ENCODE measurements around the gene GNAL. TPM values are rescaled to one million over a fixed set of nuclear protein-coding genes. Genes with fewer than 3 reads are reported as not detected.
A peak's percentile ranks its signal among the peaks of the same experiment; 100 is the strongest.
"Not testable (repeated sequence)": the region's sequence is repeated elsewhere in the genome, so short reads cannot be mapped to it uniquely, and the experiment has no call there.

The GNAL gene
- total RNA-seq, 1 experiment from 2014 or later = 2.7 TPM

- no peaks in the 10 kb centered on the region for H3K27me3 ChIP-seq
- no peaks in the 10 kb centered on the region for H3K9me3 ChIP-seq
- DNase-seq = no peak
- H3K36me3 ChIP-seq = no peaks in the 10 kb centered on the region
- H3K4me3 ChIP-seq = no peak overlapping the region
Measured at GRCh38 chr18:11884396-11885030, 195.4 kb downstream of the GNAL start.

DNA sequence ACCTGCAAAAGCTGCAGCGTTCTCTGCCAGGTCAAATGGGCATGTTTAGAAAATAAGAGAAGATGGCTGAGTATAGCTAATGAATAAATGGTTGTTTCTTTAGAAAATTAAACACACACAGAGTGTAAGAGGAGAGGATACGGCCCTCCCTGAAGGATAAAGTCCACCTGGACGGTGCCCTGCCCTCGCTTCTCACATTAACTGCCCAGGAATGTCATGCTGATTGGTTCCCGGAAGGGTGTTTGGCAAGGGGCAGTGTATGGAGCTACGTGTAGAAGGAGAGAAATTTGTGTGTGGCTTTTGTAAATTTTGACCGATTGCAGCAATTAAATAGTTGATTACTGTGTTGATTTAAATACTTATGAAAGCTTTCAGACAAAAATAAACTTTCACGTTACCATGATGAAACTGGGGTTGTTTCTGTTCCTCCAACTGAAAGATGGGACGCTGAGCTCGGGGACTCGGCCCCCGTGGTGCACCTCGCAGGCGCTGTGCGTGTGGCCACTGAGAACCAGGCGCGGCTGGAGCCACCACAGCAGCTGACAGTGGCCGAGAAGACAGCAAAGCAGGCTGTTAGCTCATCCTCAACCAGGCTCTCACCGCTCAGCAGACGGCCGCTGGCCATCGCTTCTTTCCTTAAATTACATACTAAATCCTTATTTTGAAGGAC, 196.3 kb downstream of the GNAL start:
- no peak overlapping the region for H3K4me3 ChIP-seq
- no peaks in the 10 kb centered on the region for H3K9me3 ChIP-seq
- DNase-seq = no peak
- peaks cover 3% of the 10 kb centered on the region; the same call in 1 of the 2 replicates for H3K36me3 ChIP-seq
- no peaks in the 10 kb centered on the region for H3K27me3 ChIP-seq

- Histone ChIP-seq H3K36me3 (peaks cover 5% of the 10 kb centered on the region; the same call in 1 of the 2 replicates), H3K27me3 (no peaks in the 10 kb centered on the region), H3K9me3 (no peaks in the 10 kb centered on the region), H3K4me3 (no peak overlapping the region)
- no peak for DNase-seq
Measured at GRCh38 chr18:11886577-11887110, 197.6 kb downstream of the GNAL start.

DNA sequence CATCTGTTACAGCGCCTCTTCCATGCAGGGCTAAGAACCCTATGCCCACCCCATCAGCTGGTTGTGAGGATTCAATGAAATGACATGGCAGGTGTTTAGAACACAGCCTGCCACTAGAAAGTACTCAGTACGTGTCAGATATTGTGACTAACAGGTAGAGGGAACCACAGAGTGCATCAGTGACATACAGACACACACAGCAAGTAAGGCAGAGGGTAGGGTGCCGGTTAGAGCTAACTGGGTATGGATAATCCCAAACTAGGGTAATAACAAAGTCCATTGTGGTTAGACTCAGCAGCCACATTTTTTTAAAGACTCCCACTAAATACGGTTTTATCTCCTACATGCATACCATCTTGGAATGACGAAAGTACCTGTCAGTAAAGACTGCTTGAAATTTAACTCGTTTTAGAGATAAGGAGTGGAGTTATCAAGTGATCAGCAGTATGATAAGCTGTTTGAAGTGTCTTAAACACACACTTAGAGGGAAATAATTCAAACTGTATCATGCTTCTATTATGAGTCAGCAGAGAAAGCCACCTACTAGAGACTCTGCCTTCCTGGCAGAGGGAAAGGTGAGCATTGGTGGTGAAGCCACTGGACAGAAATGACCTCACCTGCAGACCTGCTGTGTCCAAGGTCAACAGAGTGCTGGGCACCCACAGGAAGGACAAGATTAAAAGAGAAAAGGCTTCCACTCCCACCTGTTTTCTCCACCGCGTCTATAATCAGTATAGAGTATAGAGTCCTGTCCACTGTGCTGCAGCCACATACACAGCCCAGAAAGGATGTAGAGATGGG, 198.5 kb downstream of the GNAL start:
- no peaks in the 10 kb centered on the region for H3K9me3 ChIP-seq
- peaks cover 5% of the 10 kb centered on the region; the same call in 1 of the 2 replicates for H3K36me3 ChIP-seq
- H3K27me3 ChIP-seq = no peaks in the 10 kb centered on the region
- no peak overlapping the region for H3K4me3 ChIP-seq
- no peak for DNase-seq

DNA sequence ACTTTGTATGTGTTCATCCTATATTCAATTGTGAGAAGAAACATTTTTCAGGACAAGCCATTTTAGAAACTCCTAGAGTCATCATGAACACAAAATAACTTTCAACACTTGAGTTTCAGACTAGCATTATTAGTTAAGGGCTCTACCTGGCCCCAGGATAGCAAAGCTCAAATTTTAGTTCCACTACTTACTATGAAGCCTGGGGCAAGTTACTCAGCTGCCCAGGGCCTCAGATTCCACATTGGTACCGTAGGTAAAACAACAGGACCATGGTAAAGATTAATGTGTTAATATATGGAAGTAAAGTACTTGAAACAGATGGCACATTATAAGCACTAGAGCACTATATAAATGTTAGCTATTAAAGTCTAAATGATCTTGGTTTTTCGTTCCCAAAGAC, 199.7 kb downstream of the GNAL start:
- DNase-seq = no peak
- H3K9me3 ChIP-seq = no peaks in the 10 kb centered on the region
- H3K36me3 ChIP-seq = peaks cover 5% of the 10 kb centered on the region; the same call in 1 of the 2 replicates
- H3K4me3 ChIP-seq = no peak overlapping the region
- H3K27me3 ChIP-seq = no peaks in the 10 kb centered on the region

DNA sequence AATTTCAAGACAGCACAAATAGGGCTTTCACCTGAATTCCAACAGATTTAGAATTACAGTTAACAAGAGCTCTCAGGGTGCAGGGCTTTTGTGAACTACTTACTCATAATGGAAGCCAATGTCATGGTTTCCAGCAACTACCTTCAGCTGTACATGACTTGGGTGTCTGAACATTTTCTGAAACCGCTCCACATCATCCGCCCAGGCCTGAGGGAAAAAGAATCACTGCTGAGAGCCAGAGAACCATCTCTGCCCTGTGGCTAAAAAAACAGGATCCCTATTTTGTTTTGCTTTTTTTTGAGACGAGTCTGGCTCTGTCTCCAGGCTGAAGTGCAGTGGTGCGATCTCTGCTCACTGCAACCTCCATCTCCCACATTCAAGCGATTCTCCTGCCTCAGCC, 200.2 kb downstream of the GNAL start:
- Histone ChIP-seq H3K36me3 (peaks cover 5% of the 10 kb centered on the region; the same call in 1 of the 2 replicates), H3K4me3 (no peak overlapping the region), H3K27me3 (no peaks in the 10 kb centered on the region), H3K9me3 (no peaks in the 10 kb centered on the region)
- DNase-seq = no peak

DNA sequence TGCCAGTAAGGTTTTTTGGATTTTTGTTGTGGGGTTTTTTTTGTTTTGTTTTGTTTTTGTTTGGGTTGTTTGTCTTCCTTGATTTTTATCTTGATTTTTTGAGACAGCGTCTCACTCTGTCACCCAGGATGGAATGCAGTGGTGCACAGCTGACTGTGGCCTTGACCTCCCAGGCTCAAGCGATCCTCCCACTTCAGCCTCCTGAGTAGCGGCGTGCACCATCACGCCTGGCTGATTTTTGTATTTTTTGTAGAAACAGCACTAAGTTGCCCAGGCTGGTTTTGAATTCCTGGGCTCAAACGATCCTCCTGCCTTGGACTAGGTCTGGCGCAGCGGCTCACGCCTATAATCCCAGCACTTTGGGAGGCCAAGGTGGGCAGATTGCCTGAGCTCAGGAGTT, 202.7 kb downstream of the GNAL start:
- no peak for DNase-seq
- Histone ChIP-seq H3K9me3 (no peaks in the 10 kb centered on the region), H3K27me3 (no peaks in the 10 kb centered on the region), H3K36me3 (peaks cover 10% of the 10 kb centered on the region), H3K4me3 (no peak overlapping the region)

DNA sequence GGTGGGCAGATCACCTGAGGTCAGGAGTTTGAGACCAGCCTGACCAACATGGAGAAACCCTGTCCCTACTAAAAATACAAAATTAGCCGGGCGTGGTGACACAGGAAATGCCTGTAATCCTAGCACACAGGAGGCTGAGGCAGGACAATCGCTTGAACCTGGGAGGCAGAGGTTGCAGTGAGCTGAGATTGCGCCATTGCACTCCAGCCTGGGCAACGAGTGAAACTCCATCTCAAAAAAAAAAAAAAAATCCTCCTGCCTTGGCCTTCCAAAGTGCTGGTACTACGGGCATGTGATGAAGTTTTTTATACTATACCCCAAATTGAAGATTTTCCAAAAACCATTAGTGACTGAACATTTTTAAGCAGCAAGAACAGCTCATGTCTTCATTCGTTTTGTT, 203.4 kb downstream of the GNAL start:
- H3K36me3 ChIP-seq = peaks cover 14% of the 10 kb centered on the region
- H3K27me3 ChIP-seq, H3K9me3 ChIP-seq, DNase-seq, H3K4me3 ChIP-seq: not testable (repeated sequence)

GRCh38 chr18:11897781-11898180, 208.7 kb downstream of the GNAL start:
- H3K27me3 ChIP-seq = no peaks in the 10 kb centered on the region
- no peak overlapping the region for H3K4me3 ChIP-seq
- no peak for DNase-seq
- no peaks in the 10 kb centered on the region for H3K9me3 ChIP-seq
- H3K36me3 ChIP-seq = peaks cover 9% of the 10 kb centered on the region

- no peaks in the 10 kb centered on the region for H3K27me3 ChIP-seq
- no peak overlapping the region for H3K4me3 ChIP-seq
- DNase-seq = no peak
Measured at GRCh38 chr18:11899063-11899462, 210.0 kb downstream of the GNAL start.

DNA sequence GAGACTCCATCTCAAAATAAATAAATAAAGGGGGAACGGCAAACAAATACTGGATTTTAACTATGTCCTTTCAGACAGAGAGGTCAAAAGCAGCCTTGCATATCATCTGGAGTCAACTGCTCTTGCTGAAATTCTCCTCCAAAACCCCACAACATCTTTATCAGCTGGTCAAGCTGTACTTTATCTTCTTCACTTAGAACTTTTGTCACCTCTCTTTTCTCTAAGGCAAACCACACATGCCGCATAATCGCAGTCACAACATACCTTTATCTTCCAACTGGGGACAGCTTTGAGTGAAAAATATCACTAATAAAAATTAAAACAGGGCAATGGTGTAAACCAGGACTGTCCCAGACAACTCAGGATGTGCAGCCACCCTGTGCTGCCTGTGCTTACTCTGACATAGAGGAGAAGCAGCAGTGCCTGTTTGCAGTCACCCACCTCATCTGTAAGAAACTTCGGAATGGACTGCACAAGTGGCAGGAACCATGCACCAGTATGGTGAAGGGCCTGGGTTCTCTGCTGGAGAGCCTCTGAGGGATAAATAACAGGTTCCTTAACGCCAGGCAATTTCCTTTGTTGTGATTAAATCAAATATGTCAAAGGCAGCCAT, 212.9 kb downstream of the GNAL start:
- Histone ChIP-seq H3K36me3 (peaks cover 6% of the 10 kb centered on the region), H3K27me3 (no peaks in the 10 kb centered on the region), H3K4me3 (no peak overlapping the region), H3K9me3 (no peaks in the 10 kb centered on the region)
- no peak for DNase-seq

More at GRCh38 chr18:11899063-11899462, 210.0 kb downstream of the GNAL start:
- Histone ChIP-seq H3K36me3 (peaks cover 9% of the 10 kb centered on the region), H3K9me3 (no peaks in the 10 kb centered on the region)

GRCh38 chr18:11902522-11903292, 213.6 kb downstream of the GNAL start:
- no peaks in the 10 kb centered on the region for H3K9me3 ChIP-seq
- no peak overlapping the region for H3K4me3 ChIP-seq
- no peak for DNase-seq
- H3K27me3 ChIP-seq = no peaks in the 10 kb centered on the region
- H3K36me3 ChIP-seq = peaks cover 2% of the 10 kb centered on the region; the same call in 1 of the 2 replicates

DNA sequence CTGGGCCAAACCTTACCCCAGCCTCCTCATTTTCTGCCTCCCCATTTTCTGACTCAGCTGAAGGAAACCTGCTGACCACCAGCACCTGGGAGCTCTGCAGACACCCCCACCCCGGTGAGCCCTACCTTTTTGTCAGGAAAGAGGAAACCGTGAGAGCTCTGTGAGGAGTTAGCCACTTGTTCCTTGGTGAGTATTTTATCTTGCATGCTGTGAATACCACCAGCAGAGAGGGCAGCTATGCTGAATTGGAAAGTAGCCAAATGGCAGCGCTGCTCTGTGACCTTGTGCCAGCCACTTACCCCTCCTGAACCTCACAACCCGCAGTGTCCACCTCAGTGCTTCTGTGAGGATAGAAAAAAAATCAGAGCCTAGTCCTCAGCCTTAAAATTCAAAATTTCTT, 216.5 kb downstream of the GNAL start:
- no peaks in the 10 kb centered on the region for H3K27me3 ChIP-seq
- no peak for DNase-seq
- no peaks in the 10 kb centered on the region for H3K9me3 ChIP-seq
- H3K36me3 ChIP-seq = peaks cover 2% of the 10 kb centered on the region; the same call in 1 of the 2 replicates
- no peak overlapping the region for H3K4me3 ChIP-seq

DNA sequence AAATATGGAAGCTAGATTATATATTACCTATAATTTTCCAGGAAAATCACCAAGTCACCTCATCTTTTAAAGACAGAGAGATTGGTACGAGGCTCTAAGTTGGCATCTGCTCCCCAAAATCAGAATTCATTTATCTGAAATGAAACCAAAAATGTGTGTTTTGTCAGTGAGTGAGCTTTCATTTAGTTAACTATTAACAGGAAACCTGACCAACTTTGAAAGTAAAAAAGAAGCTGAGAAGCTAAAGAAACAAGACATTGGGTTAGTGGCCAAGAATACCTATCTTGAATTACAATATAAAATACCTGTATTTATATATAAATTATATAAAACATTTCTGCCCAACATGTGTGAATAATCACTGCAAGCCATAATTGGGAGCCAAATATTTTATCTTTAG, 217.1 kb downstream of the GNAL start:
- peaks cover 2% of the 10 kb centered on the region; the same call in 1 of the 2 replicates for H3K36me3 ChIP-seq
- no peaks in the 10 kb centered on the region for H3K27me3 ChIP-seq
- no peaks in the 10 kb centered on the region for H3K9me3 ChIP-seq
- H3K4me3 ChIP-seq = no peak overlapping the region
- no peak for DNase-seq

DNA sequence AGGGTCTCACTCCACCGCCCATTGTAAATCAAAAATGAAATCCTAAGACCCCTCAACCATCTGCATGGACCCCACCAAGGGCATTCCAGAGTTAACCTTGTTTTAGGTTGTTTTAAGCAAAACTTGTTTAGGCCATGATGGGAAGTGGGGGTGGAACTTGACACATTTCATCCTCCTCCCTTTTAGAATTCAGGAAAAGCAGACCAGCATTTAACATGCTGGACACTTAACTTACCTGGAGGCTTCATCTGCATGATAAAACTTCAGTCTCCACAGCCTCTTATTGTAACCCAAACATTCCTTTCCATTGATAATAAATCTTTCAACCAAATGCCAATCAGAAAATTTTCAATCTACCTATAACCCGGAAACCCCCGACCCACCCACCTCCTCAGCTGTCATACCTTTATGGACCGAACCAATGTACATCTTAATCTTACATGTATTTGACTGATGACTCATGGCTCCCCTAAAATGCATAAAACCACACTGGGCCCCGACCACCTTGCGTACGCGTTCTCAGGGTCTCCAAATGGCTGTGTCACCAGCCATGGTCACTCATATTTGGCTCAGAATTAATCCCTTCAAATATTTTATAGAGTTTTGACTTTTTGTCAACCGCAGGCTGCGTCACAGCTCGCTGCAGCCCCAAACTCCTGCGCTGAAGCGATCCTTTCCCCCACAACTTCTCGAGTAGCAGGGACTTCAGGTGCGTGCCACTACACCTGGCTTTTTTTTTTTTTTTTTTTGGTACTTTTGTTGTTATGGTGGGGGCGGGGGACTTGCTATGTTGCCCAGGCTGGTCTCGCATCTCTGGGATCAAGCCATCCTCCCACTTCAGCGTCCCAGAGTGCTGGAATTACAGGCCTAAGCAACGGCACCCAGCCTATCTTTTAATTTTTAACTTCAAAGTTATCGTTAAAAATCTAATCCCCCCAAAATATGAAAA, 218.1 kb downstream of the GNAL start:
- H3K27me3 ChIP-seq = no peaks in the 10 kb centered on the region
- peaks cover 2% of the 10 kb centered on the region; the same call in 1 of the 2 replicates for H3K36me3 ChIP-seq
- H3K4me3 ChIP-seq = peak overlapping the region; percentile 85
- H3K9me3 ChIP-seq = no peaks in the 10 kb centered on the region
- DNase-seq = no peak

Data from MG63 (cell line).